Measurements from ENCODE around the gene ZFPM1.

ZFPM1 gene

GRCh38 chr16:88549671-88550245 lies 96.7 kb downstream of the ZFPM1 start:
- DNase-seq, result no peak

GRCh38 chr16:88550246-88550661 lies 97.2 kb downstream of the ZFPM1 start:
- peak; percentile 48 for DNase-seq

DNA sequence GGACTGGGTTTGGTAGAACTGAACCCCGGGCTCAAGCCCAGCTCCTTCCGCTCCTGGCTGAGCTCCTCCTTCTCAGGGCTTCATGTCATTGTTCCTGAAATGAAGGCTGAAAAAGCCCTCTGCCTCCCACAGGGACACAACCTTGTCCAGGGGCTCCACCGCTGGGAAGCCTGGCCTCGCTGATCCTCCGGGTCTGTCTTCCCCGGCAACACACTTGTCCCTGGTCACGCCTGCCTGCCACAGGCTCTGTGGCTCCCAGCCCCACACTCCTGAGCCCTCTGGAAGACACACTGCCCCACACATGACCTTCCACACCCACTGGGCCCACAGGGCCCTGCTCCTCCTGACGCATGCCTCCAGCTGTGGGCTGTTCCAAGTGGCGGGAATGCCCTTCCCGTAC lies 99.1 kb downstream of the ZFPM1 start:
- DNase-seq, result no peak

DNA sequence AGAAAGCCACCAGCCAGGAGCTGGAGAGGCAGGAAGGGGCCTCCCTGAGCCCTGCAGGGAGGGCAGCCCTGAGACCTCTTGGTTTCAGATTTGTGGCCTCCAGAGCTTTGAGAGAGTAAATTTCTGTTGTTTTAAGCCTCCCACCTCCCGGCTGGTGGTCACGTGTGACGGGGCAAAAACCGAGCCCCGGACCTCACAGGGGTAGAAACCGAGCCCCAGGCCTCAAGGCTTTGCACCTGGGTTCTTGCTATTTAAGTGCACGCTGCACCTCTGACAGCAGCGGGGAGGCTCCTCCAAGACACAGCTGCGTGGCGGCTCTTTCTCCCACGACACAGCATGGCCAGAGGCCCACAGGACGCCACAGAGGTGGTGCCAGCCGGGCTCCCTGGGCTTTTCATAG lies 99.7 kb downstream of the ZFPM1 start:
- DNase-seq, result no peak

- DNase-seq, result no peak
Measured at GRCh38 chr16:88553739-88554138, 100.7 kb downstream of the ZFPM1 start.

DNA sequence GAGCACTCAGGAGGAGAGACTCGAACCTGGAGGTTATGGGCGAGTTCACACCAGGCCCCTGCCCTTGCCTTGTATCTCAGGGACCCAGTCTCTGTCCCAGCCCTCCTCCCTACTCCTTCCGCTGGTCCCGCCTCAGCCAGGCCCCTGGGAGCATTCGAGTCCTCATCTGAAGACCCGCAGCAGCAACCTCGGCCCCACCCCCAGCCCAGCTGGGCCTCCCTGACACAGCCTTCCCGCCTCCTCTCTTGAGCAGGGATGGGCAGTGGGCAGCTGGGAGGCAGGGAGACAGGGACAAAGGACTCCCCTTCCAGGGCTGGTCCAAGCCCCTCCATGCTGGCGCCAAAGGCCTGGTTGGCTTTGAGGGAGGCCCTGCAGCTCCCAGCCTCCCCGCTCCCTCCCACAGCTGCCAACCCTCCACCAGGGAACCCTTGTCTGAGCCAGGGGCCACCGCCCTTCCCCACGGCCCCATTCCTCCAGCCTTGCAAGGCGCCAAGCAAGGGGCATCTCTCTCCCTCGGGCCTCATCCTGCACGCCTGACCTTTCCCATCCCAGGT lies 101.7 kb downstream of the ZFPM1 start:
- no peak for DNase-seq

GRCh38 chr16:88556294-88556988 lies 103.4 kb downstream of the ZFPM1 start:
- no peak for DNase-seq

DNA sequence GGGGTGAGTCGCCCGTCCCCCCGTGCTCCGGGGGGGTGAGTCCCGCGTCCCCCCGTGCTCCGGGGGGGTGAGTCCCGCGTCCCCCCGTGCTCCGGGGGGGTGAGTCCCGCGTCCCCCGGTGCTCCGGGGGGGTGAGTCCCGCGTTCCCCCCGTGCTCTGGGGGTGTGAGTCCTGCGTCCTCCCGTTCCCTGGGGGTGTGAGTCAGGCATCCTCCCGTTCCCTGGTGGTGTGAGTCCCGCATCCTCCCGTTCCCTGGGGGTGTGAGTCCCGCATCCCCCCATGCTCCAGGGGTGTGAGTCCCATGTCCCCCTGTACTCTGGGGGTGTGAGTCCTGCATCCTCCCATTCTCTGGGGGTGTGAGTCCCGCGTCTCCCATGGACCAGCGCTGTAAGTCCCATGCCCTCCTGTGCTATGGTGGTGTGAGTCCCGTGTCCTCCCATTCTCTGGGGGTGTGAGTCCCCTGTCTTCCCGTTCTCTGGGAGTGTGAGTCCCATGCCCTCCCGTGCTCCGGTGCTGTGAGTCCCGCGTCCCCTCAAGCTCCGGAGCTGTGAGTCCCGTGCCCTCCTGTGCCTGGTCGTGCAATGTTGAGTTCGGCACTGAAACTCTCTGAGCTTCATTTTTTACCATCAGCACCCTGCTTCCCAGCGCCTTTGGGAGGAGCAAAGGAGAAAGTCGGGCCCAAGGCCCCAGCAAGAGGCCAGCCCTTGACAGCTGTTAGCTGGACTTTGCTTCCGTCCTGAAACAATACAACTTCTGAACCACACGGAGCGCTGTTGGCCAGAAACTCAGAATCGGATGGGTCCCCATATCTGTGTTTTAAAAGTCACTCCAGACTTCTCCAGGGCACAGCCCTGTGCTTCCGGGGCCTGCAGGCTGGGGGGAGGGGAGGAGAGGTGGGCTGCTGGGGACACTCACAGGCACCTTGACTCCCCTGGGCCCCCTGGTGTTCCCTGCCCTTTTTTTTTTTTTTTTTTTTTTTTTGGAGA lies 105.7 kb downstream of the ZFPM1 start:
- no peak for DNase-seq

GRCh38 chr16:88560714-88561484 lies 107.8 kb downstream of the ZFPM1 start:
- no peak for DNase-seq

- DNase-seq, result peak; percentile 52
Measured at GRCh38 chr16:88561485-88562359, 108.6 kb downstream of the ZFPM1 start.

- DNase-seq, result no peak
Measured at GRCh38 chr16:88566158-88566557, 113.1 kb downstream of the ZFPM1 start.

GRCh38 chr16:88568710-88569613 lies 115.9 kb downstream of the ZFPM1 start:
- DNase-seq, result no peak

- no peak for DNase-seq
Measured at GRCh38 chr16:88569614-88569984, 116.5 kb downstream of the ZFPM1 start.

GRCh38 chr16:88569985-88570690 lies 117.1 kb downstream of the ZFPM1 start, which contains the start of gene ZC3H18:
ZC3H18 (plus strand) TSS chr16:88570403; CDS start chr16:88577124, 6,721 bp downstream.
- DNase-seq, result peak; percentile 98

DNA sequence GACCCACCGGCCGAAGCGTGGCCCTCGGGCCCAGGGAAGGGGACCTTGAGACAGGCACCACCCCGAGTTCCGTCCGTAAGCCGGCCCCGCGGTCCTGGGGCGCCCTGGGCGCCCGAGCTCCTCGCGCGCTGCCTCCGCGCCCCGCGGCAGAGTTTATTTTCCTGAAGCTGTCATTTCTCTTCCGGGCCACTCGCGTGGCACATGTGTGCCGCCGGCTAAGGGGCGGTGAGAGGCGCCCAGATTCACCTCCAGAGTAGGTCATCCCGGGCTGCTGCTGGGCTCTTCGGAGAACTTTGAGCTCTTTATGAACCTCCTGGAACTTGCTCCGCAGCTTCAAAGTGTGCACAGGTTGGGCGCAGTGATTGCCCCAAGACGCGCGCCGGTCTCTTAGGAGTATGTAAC lies 117.6 kb downstream of the ZFPM1 start:
- peak; percentile 23 for DNase-seq

GRCh38 chr16:88575251-88575650 lies 122.2 kb downstream of the ZFPM1 start:
- no peak for DNase-seq

GRCh38 chr16:88576307-88576706 lies 123.2 kb downstream of the ZFPM1 start:
- no peak for DNase-seq

- no peak for DNase-seq
Measured at GRCh38 chr16:88577166-88577565, 124.1 kb downstream of the ZFPM1 start.

- DNase-seq, result no peak
Measured at GRCh38 chr16:88578446-88579313, 125.6 kb downstream of the ZFPM1 start.
